RPMI8226 (cell line): ENCODE data around the gene PPP2R5A.
"Not testable (repeated sequence)": the region's sequence is repeated elsewhere in the genome, so short reads cannot be mapped to it uniquely, and the experiment has no call there.

Experiments used
- DNase-seq: peaks from one replicate; pipeline ENCODE4 v3.0.0-alpha.2; 2015

Gene PPP2R5A

DNA sequence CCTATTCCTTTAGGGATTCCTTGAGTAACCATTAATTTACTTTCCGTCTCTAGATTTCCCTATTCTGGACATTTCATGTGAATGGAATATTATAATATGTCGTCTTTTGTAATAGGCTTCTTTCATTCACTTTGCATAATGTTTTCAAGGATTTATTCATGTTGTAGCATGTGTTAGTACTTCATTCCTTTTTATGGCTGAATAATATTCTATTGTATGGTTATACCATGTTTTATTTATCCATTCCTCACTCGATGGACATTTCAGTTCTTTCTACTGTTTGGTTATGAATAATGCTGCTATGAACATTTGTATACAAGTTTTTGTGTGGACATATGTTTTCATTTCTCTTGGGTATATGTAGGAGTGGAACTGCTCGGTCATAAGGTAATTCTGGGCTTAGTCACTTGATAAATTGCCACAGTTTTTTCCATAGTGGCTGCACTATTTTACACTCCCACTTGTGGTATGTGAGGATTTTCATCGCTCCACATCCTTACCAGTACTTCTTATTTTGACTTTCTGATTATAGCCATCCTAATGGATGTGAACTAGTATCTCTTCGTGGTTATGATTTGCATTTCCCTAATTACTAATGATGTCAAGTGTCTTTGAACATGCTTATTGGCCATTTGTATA, 17.7 kb downstream of the PPP2R5A start:
- DNase-seq: no peak

DNA sequence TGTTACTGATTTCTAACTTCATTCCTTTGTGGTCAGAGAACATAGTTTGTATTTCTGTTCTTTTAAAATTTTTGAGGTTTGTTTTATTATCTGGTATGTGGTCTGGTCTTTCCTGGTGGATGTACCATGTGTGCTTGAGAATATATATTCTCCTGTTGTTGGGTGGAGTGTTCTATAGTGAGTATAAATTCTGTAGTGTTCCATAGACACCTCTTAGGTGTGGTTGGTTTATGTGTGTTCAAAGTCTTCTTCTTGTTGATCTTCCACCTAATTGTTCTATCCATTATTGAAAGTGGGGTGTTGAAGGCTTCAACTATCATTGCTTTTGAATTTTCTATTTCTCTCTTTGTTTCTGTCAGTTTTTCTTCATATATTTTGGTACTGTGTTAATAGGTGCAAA, 20.1 kb downstream of the PPP2R5A start:
- DNase-seq: no peak

DNA sequence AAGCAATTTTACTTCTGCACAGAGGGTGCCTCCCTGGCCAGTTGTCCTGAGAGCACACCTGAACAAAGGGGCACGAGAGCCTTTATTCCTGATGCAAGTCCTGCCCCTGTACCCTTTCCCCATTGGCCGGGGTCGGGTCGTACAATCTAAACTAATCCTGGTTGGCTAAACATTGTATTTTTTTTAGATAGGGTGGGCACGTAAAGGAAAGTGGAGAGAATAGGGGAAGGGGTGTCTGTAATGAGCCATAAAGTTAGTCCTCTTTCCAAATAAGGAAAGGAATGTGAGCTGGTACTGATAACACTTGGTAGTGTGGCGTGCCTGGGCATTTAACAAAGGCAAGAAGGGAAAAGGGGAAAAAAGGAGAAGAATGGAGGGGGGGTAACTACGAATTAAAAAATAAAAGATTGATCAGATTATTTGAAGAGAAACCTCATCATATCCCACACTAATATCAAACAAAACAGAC, 20.8 kb downstream of the PPP2R5A start:
- not testable (repeated sequence) for DNase-seq

DNA sequence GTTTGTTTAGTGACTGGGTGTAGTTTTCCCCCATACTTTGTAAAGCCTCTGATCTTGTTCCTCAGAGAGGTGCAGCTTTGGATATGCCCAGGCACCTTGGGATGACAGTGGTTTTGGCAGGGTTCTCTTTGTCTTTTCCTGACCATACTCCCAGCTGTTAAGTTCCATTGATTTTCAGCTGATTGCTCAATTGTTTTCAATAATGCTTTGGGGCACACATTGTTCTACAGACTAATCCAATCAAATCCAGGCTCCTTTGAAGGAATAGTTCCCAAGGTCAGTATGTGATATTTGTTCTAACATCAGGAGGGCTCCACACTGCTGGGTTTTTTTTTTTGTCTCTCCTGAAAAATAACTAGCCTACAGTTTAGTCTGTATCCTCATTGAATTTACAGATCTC, 24.8 kb downstream of the PPP2R5A start:
- no peak for DNase-seq

DNA sequence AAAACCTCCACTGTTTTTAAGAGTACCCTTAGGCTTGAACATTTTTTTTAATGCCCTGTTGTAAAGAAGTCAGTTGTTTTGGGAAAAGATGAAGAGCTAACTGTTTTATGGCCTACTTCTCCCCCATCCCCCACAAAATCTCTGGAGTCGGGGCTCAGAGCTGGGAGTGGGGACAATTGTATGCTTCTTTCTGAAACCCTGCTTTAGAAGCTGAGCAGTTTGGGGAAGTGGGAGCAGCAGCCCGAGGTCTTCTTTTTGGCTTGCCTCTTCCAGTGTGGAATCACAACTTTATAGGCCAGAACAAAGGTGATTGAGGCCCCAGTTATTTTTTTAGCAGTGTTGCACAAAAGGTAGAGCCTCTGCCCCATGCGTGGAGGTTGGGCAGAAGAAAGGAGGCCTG, 25.2 kb downstream of the PPP2R5A start:
- DNase-seq: no peak

DNA sequence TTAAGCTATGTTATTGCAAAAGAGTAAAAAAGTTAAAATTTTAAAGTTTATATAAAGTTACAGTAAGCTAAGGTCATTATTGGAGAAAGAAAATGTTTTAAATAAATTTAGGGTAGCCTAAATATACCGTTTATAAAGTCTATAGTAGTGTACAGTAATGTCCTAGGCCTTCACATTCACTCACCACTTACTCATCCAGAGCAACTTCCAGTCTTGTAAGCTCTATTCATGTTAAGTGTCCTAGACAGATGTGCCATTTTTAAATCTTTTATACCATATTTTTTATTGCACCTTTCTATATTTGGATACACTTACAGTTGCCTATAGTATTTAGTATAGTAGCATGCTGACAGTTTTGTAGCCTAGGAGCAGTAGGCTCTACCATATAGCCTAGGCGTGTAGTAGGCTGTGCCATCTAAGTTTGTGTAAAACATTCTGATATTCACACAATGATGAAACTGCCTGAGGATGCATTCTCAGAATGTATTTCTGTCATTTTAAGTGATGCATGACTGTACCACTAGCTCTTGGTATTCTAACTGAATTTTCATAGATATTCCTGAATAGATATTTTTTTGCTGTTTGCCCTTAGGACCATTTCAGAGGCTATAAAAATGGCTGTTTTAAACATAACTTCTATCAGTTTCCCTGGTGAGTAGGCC, 26.8 kb downstream of the PPP2R5A start:
- DNase-seq: no peak

DNA sequence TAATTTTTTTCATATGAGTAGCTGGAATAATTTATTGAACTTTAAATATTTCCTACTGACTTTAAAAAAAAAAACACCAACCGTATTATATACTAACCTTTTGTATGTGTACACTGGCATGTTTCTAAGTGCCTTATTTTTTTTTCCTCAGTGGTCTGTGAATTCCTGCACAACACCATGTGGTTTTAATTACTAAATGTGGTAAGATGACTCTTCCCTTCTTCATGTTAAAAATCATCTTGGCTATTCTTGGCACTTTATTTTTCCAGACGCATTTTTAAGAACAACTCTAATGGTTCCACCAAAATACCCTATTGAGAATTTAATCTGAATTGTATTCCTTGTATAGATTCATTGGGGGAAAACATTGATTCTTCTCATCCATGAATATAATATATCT, 28.4 kb downstream of the PPP2R5A start:
- no peak for DNase-seq

DNA sequence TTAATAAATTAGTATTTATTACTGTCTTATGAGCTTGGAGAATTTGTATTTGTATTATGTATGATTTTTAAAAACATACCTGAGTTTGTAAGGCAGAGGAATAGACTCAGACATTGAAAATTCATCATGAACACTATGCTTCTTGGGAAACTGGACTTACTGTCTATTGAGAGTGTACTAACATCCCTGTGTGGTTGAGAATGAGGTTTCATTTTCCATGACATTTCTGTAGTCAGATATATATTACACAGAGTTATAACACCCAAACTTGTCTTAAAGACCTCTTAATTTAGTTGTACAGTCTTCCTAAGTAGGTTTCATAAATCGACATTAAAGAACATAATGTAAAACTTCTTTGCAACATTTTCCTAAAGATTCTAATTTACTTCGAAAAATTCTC, 30.0 kb downstream of the PPP2R5A start:
- no peak for DNase-seq

DNA sequence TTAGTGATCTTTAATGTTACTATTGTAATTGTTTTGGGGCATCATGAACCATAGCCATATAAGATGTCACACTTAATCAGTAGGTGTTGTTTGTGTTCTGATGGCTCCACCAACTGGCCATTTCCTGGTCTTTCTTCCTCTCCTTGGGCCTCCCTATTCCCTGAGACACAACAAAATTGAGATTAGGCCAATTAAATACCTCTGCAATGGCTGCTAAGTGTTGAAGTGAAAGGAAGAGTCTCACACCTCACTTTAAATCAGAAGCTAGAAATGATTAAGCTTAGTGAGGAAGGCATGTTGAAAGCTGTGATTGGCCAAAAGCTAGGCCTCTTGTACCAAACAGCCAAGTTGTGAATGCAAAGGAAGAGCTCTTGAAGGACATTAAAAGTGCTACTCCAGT, 30.7 kb downstream of the PPP2R5A start:
- DNase-seq: peak; percentile 26

DNA sequence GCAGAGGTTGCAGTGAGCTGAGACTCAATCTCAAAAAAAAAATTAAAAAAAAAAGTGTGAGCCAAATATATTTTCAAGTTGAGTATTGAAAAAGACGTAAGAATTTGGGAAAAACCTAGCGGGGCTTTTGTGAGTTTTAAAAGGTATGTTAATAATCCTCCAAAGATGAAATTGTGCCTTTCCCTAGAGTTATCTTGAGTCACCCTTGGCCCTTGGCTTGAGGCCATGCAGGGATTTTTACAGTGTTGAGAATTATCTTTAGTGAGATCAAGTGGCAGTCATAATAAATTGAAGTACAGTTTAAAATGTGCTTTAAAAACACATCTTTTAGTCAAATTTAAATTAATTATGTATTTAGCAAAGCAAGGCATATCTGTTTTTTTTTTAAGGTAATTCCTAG, 32.7 kb downstream of the PPP2R5A start:
- DNase-seq: no peak

DNA sequence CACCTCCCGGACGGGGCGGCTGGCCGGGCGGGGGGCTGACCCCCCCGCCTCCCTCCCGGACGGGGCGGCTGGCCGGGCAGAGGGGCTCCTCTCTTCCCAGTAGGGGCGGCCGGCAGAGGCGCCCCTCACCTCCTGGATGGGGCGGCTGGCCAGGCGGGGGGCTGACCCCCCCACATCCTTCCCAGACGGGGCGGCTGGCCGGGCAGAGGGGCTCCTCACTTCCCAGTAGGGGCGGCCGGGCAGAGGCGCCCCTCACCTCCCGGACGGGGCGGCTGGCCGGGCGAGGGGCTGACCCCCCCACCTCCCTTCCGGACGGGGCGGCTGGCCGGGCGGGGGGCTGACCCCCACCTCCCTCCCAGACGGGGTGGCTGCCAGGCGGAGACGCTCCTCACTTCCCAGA, 35.8 kb downstream of the PPP2R5A start:
- DNase-seq: not testable (repeated sequence)

DNA sequence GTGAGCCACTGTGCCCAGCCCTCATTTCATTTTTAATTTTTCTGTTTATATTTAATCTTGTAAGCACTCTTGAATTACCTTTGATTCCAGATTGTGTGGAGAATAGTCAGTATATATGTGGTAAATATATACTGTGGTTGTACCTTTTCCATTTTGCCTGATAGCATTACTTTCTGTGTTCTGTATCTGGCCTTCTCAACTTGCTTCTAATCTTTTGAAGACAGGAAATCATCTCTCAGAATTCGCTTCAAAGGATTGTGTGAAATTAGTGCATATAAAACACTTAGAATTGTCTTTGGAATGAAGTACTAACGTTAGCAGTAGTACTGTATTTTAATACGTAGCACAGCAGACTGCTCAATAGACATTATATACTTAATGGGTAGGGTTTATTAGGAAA, 37.9 kb downstream of the PPP2R5A start:
- no peak for DNase-seq

DNA sequence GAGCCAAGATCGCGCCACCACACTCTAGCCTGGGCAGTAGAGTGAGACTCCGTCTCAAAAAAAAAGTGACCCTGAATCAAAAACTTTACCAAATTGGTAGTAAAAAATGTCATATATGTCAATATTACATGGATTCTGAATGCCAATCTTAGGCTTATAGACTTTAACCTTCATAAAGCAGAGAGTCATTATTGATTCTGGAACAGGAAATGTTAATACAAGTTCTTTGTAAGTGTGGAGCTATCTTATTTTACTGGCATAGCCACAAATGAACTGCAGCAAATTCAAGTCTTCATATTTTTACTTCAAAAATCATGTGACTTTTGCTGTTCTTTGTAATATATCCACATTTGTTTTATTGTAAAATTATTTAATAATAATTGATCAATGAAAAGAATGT, 41.3 kb downstream of the PPP2R5A start:
- DNase-seq: no peak

DNA sequence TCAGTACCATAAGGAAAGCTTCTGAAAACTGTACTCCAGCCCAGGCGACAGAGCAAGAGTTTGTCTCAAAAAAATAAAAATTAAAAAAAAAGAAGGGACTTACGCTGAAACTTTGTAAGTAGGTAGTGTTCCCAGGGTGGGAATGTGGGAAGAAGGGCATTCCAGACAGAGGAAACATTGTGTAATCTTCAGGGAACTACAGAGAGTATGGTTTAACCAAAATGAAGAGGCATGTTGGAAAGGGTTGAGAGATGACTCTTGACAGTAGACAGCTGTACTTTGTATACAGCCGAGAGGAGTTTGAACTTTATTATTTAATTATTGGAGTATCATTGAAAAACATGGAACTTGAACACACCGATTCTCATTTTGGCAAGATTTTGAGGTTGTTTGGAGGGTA, 43.0 kb downstream of the PPP2R5A start:
- DNase-seq: no peak

DNA sequence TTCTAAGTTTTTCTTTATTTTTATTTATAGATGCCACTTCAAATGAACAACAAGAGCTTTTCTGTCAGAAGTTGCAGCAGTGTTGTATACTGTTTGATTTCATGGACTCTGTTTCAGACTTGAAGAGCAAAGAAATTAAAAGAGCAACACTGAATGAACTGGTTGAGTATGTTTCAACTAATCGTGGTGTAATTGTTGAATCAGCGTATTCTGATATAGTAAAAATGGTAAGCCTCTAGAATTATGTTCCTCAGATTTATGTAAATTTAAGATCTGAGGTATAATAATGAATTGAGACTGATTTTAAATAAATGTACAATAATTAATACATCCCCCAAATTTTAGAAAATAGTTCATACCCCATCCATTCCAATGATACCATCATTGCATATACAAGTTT, 43.9 kb downstream of the PPP2R5A start:
- DNase-seq: no peak

DNA sequence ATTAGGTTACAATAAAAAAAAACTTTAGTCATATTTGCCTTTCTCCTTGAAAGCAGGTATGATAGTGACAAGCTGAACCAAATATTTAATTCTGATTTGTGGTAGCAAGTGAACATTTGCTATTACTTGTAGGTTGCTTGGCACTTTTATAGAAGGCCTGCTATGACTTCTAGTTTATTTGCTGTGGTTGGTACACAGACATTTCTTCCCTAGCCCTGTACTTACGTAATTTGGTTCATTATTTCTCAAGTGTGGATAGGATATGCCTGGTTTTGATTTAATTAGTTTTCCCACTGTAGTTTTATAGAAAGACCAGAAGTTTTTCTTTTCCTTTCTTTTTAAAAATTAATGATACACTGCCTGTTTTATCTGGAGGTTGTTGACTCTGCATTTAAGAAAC, 55.9 kb downstream of the PPP2R5A start:
- DNase-seq: no peak

DNA sequence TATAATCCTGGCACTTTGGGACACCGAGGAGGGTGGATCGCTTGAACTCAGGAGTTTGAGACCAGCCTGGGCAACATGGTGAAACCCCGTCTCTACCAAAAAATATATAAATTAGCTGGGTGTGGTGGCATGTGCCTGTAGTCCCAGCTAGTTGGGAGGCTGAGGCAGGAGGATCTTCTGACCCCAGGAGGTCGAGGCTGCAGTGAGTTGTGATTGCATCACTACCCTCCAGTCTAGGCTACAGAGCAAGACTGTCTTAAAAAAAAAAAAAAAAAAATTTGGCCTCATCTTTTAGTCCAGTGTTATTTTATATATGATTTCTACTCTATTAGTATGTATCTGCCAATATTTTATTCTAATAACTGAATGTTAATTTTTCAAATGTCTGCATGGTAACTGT, 59.7 kb downstream of the PPP2R5A start:
- no peak for DNase-seq

DNA sequence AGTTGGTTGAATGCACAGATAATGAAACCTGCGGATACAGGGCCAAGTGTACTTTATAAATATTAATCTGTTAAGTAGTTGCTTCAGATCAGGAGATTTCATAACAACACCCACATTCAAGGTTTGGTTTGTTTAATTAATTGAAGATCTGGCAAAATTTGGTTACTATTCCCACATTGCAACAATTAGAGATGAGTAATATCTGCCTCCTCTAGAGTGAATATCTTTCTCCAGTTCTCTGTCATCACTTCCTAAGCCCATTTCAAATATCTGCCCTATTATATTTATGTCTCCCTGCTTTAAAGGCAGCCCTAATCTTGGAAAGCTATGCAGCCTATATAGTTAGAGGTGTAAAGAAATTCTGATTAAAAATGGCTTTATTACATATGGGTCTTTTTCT, 61.4 kb downstream of the PPP2R5A start:
- no peak for DNase-seq

DNA sequence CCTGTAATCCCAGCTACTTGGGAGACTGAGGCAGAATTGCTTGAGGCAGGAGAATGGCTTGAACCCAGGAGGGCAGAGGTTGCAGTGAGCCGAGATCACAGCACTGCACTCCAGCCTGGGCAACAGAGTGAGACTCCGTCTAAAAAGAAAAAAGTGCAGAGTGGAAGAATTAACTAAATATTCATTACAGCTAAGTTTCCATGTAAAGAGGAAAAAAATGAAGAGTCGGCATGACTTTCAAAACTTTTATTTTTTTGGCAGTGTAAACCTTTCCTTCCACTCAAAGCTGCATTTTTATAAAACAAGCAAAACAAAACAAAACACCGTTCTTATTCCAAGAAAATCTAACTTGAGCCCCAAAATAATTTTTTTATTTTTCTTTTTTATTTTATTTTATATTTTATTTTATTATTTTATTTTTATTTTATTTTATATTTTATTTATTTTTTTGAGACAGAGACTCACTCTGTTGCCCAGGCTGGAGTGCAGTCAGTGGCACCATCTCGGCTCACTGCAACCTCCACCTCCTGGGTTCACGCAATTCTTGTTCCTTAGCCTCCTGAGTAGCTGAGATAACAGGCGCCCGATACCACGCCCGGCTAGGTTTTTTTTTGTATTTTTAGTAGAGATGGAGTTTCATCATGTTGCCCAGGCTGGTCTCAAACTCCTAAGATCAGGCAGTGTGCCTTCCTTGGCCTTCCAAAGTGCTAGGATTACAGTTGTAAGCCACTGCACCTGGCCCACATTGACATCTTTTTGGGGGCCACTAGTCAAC, 66.6 kb downstream of the PPP2R5A start:
- DNase-seq: no peak

DNA sequence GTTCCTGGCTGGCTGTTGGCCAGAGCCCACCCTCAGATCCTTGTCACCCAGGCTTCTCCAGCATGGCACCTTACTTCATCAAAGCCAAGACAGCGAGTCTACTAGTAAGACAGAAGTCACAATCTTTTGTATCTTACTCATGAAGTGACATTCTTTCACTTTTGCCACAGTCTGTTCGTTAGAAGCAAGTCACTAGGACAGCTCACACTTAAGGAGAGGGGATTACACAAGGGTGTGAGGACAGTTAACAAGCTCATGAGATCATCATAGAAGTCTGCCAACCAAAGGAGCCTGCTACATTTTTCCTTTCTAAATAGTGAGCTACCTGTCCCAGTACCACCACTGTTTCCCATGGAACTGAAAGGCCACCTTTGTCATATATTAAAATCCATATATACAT, 68.0 kb downstream of the PPP2R5A start:
- DNase-seq: no peak

DNA sequence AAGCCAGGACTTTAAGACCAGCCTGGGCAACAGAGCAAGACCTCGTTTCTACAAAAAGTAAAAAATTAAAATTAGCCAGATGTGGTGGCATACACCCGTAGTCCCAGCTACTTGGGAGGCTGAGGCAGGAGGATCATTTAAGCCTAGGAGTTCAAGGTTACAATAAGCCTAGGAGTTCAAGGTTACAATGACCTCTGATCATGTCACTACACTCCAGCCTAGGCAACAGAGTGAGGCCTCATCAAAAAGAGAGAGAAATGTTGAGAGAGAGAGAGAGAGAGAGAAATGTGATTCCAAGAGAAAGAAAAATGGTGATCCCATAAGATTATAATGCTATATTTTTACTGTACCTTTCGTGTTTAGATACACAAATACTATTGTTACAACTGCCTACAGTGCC, 69.3 kb downstream of the PPP2R5A start:
- DNase-seq: no peak

DNA sequence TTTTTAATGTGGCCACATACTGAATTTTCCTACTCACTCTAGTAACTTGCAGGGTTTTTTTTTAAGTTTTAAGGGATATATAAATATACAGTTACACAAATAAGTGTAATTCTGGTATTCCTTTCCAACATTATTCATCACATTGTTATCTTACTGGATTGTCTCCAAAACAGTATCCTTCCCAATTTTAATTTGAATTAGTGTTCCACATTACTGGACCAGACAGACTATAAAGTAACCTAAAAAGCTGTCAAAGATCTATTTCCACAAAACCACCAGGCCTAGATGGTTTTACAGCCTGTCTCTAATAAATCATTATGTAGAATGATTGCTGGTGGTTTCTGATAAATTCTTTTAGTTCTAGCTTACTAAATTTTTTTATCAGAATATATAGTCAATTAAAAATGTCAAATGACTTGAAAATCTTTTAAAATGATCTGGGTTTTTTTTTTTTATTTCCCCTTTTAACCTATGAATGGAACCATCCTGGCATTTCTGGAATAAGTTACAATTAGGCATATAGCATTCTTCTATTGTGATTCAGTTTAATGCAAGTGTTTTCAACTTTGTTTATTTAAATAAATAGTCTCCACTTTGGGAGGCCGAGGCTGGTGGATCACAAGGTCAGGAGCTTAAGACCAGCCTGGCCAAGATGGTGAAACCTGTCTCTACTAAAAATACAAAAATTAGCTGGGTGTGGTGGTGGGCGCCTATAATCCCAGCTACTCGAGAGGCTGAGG, 70.2 kb downstream of the PPP2R5A start:
- DNase-seq: no peak

DNA sequence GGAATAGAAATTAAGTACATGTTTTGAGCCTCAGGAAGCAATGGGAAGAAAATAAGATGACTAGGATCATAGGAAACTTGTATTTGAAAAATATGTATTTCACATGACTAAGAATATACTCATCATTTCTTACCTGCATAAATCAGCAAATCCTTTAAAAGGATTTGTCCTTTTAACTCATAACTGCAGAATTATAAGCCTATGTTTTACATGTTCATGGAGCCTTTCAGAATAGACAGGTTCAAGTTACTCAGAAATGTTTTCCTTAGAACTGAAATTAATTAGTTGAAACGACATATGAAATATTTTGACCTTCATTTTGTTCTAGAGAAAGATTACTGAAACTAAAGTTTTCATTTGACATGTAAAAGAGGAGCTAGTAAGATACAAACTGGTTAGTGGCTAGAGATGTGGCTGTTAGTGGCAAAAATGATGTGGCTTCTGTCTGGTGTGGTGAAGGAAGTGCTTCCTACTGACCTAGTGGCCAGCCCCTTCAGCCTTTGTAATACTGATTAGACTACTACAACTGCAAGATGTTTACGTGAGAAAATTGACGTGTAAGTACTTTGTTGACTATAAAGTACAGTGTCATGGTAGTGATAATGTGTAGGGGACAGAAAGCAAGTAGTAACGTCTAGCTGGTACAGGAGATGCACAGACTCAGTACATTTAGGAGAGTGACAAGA, 74.7 kb downstream of the PPP2R5A start:
- no peak for DNase-seq
